ENCODE data around the gene KIAA1217.

The KIAA1217 gene

DNA sequence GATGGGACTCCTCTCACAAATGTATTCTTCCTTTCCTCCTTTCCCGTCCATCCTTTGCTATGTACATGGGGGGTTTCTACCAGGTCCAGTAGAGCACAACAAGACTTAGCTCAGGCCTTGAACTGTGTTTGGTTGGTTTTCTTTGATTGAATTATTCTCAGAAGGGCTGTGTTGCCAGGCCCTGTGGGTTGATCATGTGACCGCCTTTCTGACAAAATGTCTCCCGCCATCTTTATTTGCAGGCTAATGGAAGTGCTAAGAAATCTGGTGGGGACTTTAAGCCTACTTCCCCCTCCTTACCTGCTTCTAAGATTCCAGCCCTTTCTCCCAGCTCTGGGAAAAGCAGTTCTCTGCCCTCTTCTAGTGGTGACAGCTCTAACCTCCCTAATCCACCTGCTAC lies 336.6 kb downstream of the KIAA1217 start:
- no peak for DNase-seq (ENCODE audit: low read depth in 2 of 2)

- DNase-seq (ENCODE audit: low read depth in 2 of 2) = no peak
These were observed 341.7 kb downstream of the KIAA1217 start for GRCh38 chr10:24550680-24551079.

DNA sequence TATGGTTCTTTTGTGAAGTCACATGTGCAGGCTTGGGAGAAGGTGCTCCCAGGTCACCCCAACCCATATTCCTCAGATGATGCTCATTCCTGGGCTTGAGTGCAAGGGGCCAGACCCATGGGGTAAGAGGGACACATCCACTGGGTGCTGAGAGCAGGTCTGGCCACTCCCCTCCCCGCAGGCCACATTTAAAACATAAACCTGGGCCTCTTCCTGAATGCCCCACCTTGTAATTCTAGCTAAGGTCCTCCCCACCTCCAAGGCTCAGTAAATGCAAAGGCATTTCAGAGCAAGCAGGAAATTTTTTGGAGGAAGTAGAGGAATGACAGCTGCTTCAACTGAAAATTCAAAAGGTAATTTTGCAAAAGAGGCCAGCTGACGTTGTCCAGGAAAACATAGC lies 342.2 kb downstream of the KIAA1217 start:
- DNase-seq (ENCODE audit: low read depth in 2 of 2) = no peak

DNA sequence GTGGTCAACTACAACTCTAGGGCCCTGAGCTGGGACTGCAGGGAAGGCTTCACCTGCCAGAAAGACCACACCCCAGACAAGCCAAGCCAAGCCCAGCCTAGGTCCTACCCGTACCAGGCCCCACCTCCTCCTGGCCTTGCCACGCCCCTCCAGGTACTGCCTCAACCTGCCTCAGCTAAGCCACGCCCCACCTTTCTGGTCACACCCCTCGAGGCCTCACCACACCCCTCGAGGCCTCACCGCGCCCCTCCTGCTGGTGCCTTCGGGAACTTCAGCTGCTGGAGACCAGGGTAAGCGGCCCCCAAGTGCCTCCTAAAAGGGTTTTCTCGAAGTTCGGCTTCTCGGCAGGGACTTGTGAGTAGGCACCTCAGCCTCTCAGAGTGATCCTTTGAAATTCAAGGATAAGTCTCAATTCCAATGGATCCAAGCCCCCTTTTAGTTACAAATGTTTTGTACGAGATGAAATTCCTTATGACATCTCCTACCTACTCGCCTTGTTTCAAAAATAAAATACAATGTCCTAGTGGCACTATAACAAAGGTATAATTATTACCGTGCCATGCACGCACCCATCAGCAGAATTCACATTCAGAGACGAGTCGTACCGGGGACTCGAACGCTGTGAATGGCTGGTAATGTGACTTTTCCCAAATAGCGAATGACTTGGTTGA lies 343.5 kb downstream of the KIAA1217 start:
- DNase-seq (ENCODE audit: low read depth in 2 of 2) = no peak

DNA sequence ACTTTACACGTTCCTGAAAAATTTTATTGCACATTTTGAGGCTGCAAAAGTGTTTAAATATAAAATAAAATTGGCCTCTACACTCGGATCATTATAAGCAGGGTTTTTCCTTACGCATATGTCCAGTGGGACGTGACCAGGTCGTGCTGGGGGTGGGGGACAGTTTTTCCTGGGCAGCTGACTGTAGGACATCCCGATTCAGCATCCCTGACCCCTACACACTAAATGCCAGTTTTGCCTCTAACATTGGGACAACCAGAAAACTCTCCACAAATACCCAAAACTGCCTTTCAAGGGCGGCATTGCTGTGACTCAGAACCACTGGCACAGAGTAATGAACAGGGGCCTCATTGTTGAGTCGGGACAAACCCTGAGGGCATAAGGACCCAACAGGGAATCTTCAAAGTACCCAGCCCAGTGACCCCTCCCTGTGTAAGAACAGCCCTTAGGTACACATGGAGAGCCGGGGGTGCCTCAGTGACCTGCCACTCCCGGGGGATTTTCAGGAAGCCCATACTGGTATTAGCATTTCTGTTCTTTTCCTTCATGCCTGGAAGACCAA lies 344.2 kb downstream of the KIAA1217 start:
- DNase-seq (ENCODE audit: low read depth in 2 of 2) = no peak

DNA sequence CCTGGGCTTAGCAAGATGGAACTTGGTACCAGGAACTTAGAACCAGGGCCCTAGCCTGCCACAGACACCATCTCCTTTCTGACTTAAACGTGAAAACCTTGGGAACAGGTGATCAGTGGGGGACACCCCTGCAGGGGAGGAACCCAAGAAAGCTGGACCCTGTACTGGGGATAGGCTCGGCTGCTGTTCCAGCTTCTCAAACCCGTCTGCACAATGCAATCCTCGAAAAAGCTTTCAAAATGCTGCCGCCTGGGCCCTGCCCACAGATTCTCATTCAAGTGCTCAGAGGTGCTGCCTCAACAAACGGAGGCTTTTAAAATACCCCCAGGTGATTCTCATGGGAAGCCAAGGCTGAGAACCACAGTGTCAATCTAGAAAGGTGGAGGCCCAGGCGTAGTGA lies 345.1 kb downstream of the KIAA1217 start:
- no peak for DNase-seq (ENCODE audit: low read depth in 2 of 2)

GRCh38 chr10:24556126-24556749 lies 347.3 kb downstream of the KIAA1217 start:
- DNase-seq (ENCODE audit: low read depth in 2 of 2) = no peak

DNA sequence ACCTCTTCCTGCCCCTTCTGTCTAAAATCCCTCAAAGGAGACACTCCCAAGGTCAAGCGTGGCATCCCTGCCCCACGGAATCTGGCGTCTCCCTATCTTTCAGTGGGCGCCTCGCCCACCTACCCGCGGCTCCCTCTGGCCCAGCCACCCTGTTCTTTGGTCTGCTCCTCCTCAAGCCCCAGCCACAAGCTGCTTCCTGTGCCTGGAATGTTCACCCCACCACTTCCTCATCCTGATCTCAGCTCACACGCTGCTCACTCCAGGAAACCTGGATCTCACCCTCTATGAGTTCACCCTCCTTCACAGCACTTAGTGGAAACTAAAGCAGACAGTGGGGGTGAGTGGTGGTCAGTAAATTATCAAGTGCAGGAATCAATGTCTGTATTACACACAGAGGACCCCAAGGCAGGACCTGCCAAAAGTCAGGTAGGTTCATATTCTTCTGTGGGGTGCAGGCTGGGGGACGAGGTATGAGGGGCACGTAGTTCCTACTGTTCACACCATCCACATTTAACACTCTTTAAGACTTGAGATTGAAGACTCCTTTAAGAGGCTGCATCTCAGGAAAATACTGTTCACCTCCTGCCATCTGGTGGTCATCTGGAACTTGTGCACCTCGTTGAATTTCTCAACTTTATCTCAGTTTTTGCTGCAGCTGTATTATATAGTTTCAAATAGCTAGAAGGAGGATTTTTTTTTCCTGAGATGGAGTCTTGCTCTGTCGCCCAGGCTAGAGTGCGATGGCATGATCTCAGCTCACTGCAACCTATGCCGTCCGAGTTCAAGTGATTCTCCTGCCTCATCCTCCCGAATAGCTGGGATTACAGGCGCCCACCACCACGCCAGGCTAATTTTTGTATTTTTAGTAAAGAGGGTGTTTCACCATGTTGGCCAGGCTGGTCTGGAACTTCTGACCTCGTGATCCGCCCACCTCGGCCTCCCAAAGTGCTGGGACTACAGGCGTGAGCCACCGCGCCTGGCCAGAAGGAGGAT lies 348.1 kb downstream of the KIAA1217 start:
- DNase-seq (ENCODE audit: low read depth in 2 of 2) = no peak

- DNase-seq (ENCODE audit: low read depth in 2 of 2) = no peak
These were observed 352.5 kb downstream of the KIAA1217 start for GRCh38 chr10:24561453-24561852.

DNA sequence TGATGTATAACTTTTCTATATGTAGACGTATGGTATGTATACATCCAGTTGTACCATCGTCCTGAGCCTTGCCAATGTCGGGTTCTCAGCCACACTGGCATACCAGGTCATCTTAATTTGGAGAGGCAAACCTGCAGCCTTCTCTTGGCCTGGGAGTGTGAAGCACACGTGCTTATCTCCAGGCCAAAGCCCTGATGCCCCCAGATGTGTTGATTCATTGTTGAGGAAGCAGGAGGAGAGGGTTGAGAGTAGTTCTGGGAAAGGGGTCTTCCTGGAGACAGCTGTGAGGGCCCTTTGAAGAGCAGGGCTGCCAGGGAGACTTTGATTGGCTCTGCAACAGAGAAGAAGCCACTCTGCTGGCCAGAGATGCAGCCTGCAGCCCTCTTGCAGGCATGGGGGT lies 359.1 kb downstream of the KIAA1217 start:
- no peak for DNase-seq (ENCODE audit: low read depth in 2 of 2)

GRCh38 chr10:24569330-24569796 lies 360.4 kb downstream of the KIAA1217 start:
- no peak for DNase-seq (ENCODE audit: low read depth in 2 of 2)

DNA sequence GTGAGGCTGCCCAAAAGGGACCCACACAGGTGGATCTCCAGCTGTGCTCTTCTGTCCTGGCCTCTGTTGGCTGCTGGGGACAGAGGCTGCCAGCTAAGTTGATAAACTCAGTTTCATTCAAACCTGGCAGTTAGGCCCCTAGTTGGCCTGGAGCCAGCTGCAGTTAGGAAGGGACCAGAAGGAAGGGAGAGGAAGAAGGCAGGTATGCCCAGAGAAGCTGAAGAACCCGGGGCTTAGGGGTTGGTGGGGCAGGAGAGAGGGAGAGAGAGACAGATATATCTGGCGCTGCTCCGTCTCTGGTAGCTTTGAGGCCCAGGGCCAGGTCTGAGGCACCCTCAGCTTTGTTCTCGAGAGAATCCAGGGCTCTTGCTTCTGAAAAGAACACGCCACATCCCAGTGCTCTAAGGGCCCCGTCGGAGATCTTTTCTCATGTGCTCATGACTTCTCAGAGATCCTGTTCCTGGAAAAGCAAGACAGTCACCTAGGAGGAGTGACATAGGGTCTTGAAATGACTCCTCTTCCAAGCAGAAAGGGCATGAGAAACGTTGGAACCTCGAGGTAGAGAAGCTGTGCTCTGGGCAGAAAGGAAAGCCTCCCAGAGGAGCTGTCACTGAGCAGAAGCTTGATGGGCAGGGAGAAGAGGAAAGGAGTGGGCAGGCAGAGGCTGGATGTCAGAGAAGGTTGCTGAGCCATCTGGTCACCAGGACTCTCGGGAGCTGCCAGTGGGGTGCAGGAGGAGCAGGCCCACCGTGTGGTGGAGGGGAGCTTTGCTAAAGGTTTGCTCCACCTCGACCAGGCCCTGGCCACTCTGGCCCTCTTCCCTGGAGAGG lies 361.1 kb downstream of the KIAA1217 start:
- DNase-seq (ENCODE audit: low read depth in 2 of 2) = no peak

DNA sequence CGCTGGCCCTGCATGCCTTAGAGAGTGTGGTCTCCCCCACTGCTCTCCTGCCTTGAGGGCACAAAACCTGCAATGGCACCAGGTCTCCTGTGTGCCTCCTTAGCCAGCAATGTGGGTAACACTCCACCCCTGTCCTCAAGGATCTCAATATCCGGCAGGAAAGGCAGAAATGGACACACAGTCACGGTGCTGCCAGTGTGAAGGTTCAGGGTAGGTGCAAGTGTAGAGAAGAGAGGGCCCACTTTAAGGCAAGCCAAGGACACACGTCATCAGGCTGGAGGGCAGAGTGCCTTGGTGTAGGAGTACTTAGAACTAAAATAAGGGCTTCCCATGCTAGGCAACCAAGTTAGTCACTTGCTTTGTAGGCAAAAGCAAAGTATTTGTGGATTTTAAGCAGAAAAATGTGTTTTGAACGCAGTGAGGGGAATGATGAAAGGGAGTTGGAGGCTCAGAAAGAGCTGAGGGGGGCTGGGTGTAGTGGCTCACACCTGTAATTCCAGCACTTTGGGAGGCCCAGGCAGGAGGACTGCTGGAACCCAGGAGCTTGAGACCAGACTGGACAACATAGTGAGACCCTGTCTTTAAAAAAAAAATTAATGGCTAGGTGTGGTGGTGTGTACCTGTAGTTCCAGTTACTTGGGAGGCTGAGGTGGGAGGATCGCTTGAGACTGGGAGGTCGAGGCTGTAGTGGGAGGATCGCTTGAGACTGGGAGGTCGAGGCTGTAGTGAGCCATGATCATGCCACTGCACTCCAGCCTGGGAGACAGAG lies 361.9 kb downstream of the KIAA1217 start:
- DNase-seq (ENCODE audit: low read depth in 2 of 2) = no peak

DNA sequence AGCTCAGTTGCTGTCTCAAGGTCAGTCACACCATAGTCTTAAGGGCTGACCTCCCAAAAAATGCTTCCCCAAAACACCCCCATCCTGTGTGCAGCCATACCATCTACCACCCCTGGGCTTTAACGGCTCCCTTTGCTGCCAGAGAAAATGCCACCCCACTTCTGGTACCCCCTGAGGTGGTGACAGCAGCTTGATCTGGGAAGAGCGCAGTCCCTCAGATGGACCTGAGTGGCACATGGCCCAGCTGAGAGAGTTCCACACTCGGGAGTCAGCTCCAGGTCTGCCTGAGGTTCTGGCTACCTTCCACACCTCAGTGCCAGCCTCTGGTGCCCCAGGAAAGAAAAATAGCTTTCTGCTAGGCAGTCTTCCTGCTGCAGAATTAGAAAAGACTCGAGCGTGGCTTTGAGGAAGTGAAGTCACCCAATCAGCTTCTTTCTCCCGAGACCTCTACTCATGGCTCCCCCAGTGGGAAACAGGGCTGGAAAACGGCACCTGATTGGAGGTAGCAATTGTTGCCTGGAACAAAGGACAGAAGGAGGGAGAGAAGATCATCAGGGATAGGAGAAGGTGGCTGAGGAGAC lies 363.0 kb downstream of the KIAA1217 start:
- DNase-seq (ENCODE audit: low read depth in 2 of 2) = no peak

DNA sequence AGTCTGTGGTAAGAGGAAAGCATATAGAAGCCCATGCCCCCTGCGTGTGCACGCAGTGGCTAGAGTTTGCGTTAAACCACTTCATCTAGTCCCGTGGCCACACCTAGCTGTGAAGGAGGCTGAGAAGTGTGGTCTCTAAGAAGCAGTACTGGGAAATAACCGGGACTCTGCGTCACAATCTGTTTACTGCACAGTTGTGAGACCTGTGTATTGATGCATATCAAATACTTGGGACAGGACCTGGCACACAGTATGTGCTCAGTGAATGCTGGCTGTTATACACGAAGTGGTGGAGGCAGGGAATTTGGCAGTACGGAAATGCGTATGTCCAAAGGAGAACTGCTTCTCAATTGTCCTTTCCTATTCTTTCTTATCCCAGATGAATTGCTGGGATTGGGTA lies 365.2 kb downstream of the KIAA1217 start:
- DNase-seq (ENCODE audit: low read depth in 2 of 2) = no peak

- DNase-seq (ENCODE audit: low read depth in 2 of 2) = no peak
These were observed 365.7 kb downstream of the KIAA1217 start for GRCh38 chr10:24574578-24575155.

GRCh38 chr10:24575481-24576002 lies 366.6 kb downstream of the KIAA1217 start:
- DNase-seq (ENCODE audit: low read depth in 2 of 2) = no peak

GRCh38 chr10:24579448-24579847 lies 370.5 kb downstream of the KIAA1217 start:
- DNase-seq (ENCODE audit: low read depth in 2 of 2) = no peak

GRCh38 chr10:24579906-24580305 lies 371.0 kb downstream of the KIAA1217 start:
- no peak for DNase-seq (ENCODE audit: low read depth in 2 of 2)
